Caco-2 (cell line): ENCODE results near the gene LDLRAD1. TPM values are rescaled to one million over a fixed set of nuclear protein-coding genes. Genes with fewer than 3 reads are reported as not detected.

Experiments used
- BruUV-seq: library from RNA; stranded (reverse); fragments of 400-500 nt; replicated peaks from 2 replicates; lab custom pipeline; 2021; lab: Mats Ljungman, UMichigan
- CTCF ChIA-PET: fragments of 300-600 bp; sonication (Branson Sonifier 250); formaldehyde crosslinking; loops from one replicate; lab custom pipeline; 2022; ENCODE audit warnings: antibody characterized with exemption; lab: Charles Lee
- POLR2A ChIA-PET: fragments of 300-600 bp; sonication (Branson Sonifier 250); formaldehyde crosslinking; loops from one replicate; lab custom pipeline; 2022; ENCODE audit warnings: antibody characterized with exemption; lab: Charles Lee
- DNase-seq, 2 experiments: peaks; one replicate each; pipeline versions ENCODE4 v3.0.0 to v3.0.0-alpha.2; 2020 to 2022
- H3K27me3 ChIP-seq: replicated peaks from 2 replicates; pipeline ENCODE4 v1.6.0; 2011; ENCODE audit warnings: low read length; ENCODE audit not compliant: control insufficient read depth, insufficient read depth
- H3K36me3 ChIP-seq: 2 replicates; pipeline ENCODE4 v1.5.1; 2011; ENCODE audit warnings: low read length; ENCODE audit not compliant: control insufficient read depth, insufficient read depth
- H3K4me1 ChIP-seq: fragments of 250-450 bp; sonication (Bioruptor Pico); 2 replicates; pipeline ENCODE4 v1.5.1; 2020; ENCODE audit warnings: mild to moderate bottlenecking
- H3K4me3 ChIP-seq: 2 replicates; pipeline ENCODE4 v1.5.1; 2011; ENCODE audit warnings: low read depth, mild to moderate bottlenecking, control low read depth, low read length
- H3K9me3 ChIP-seq: fragments of 250-450 bp; sonication (Bioruptor Pico); 2 replicates; pipeline ENCODE4 v1.5.1; 2020; ENCODE audit warnings: mild to moderate bottlenecking, moderate library complexity
- H3K27ac Mint-ChIP-seq: one replicate; pipeline ENCODE4 v1.8.0; 2022; ENCODE audit warnings: mixed read lengths; ENCODE audit not compliant: unreplicated experiment
- H3K27me3 Mint-ChIP-seq: one replicate; pipeline ENCODE4 v1.8.0; 2022; ENCODE audit warnings: mixed read lengths; ENCODE audit not compliant: insufficient read depth, unreplicated experiment
- H3K36me3 Mint-ChIP-seq: one replicate; pipeline ENCODE4 v1.8.0; 2022; ENCODE audit warnings: mild to moderate bottlenecking, mixed read lengths; ENCODE audit not compliant: insufficient read depth, unreplicated experiment
- H3K4me1 Mint-ChIP-seq: one replicate; pipeline ENCODE4 v1.8.0; 2022; ENCODE audit warnings: low read depth, mixed read lengths; ENCODE audit not compliant: unreplicated experiment
- H3K4me3 Mint-ChIP-seq: one replicate; pipeline ENCODE4 v1.8.0; 2022; ENCODE audit warnings: mild to moderate bottlenecking, moderate library complexity, mixed read lengths; ENCODE audit not compliant: unreplicated experiment
- H3K9me3 Mint-ChIP-seq: one replicate; pipeline ENCODE4 v1.8.0; 2022; ENCODE audit warnings: mixed read lengths; ENCODE audit not compliant: unreplicated experiment
- intact Hi-C: fragments of 100-400 bp; cut with micrococcal nuclease; formaldehyde crosslinking; loops from one replicate; pipeline ENCODE4 v1.10.0; 2022; ENCODE audit not compliant: unreplicated experiment
- total RNA-seq: library from RNA; stranded (reverse); gene quantifications from 2 replicates; pipeline ENCODE4 v1.2.3, GENCODE V29; 2022
- TF ChIP-seq, protein P1 (sequence below), 2 experiments: fragments of 200-600 bp in 1 of 2; IDR thresholded peaks; 1 replicate in 1 of 2; 2 replicates in 1 of 2; pipeline versions ENCODE4 v1.5.1 to v1.8.0; 2011 to 2022; ENCODE audit warnings: antibody characterized with exemption in 1 of 2, control low read depth in 1 of 2, inconsistent platforms in 1 of 2, low read depth in 1 of 2, low read length in 1 of 2, mild to moderate bottlenecking in 1 of 2, moderate library complexity in 1 of 2; ENCODE audit not compliant: insufficient read depth in 1 of 2, severe bottlenecking in 1 of 2, unreplicated experiment in 1 of 2

Gene LDLRAD1
- total RNA-seq, 1 experiment from 2014 or later: not detected

DNA sequence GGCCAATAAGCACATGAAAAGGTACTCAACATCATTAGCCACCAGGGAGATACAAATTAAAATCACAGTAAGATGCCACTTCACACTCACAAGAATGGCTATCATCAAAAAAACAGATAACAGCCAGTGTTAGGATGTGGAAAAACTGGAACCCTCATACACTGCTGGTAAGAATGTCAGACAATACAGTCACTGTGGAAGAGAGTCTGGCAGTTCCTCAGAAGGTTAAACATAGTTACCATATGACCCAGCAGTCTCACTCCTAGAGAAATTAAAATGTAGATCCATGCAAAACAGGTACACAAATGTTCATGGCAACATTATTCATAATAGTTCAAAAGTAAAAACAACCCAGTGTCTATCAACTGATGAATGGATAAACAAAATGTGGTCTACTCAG is 33.3 kb downstream of the LDLRAD1 start:
- H3K36me3 Mint-ChIP-seq: no peaks in the 10 kb centered on the region
- no peak overlapping the region for H3K4me3 Mint-ChIP-seq
- ChIA-PET CTCF (interaction anchor here (0.6 kb wide), 1 partner anchor 43 kb away, joined by 3 read pairs; no protein-coding TSS in a partner anchor), POLR2A (no interaction called here)
- H3K4me1 ChIP-seq: peaks cover 4% of the 10 kb centered on the region; the same call in 1 of the 2 replicates
- no TSS peak for BruUV-seq
- no peak for DNase-seq
- no peaks in the 10 kb centered on the region for H3K9me3 ChIP-seq
- no peaks in the 10 kb centered on the region for H3K27me3 ChIP-seq
- H3K9me3 Mint-ChIP-seq: no peaks in the 10 kb centered on the region
- H3K4me1 Mint-ChIP-seq: peaks cover 7% of the 10 kb centered on the region
- intact Hi-C loops: no loop called here
- H3K27ac Mint-ChIP-seq: no peak overlapping the region
- TF ChIP-seq, protein P1, sequence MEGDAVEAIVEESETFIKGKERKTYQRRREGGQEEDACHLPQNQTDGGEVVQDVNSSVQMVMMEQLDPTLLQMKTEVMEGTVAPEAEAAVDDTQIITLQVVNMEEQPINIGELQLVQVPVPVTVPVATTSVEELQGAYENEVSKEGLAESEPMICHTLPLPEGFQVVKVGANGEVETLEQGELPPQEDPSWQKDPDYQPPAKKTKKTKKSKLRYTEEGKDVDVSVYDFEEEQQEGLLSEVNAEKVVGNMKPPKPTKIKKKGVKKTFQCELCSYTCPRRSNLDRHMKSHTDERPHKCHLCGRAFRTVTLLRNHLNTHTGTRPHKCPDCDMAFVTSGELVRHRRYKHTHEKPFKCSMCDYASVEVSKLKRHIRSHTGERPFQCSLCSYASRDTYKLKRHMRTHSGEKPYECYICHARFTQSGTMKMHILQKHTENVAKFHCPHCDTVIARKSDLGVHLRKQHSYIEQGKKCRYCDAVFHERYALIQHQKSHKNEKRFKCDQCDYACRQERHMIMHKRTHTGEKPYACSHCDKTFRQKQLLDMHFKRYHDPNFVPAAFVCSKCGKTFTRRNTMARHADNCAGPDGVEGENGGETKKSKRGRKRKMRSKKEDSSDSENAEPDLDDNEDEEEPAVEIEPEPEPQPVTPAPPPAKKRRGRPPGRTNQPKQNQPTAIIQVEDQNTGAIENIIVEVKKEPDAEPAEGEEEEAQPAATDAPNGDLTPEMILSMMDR (IDR thresholded peaks at IDR 0.05; ENCODE audit: insufficient read depth in 1 of 2, low read depth in 1 of 2, low read length in 1 of 2, severe bottlenecking in 1 of 2, unreplicated experiment in 1 of 2): no peak
- H3K36me3 ChIP-seq: no peaks in the 10 kb centered on the region
- H3K4me3 ChIP-seq: no peak overlapping the region
- no peaks in the 10 kb centered on the region for H3K27me3 Mint-ChIP-seq

DNA sequence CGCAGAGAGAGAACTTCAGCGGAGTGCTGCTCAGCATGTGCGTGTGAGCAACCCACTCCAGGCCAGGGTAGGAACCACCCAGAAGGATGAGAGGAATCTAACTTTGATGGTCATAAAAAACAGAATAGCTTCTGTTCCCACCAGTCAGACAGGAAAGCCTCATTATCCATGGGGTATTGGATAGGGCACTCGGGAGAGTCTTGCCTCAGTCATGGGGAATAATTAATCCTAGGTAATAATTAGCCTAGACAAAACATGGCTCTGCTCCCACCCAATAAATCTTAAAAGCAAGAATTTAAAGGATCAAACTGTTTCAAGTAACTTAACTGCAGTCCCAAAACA is 35.3 kb downstream of the LDLRAD1 start:
- TF ChIP-seq, protein P1 (IDR thresholded peaks at IDR 0.05; ENCODE audit: insufficient read depth in 1 of 2, low read depth in 1 of 2, low read length in 1 of 2, severe bottlenecking in 1 of 2, unreplicated experiment in 1 of 2): no peak
- Histone ChIP-seq H3K4me1 (peaks cover 4% of the 10 kb centered on the region; the same call in 1 of the 2 replicates), H3K4me3 (peak overlapping the region; percentile 4), H3K9me3 (no peaks in the 10 kb centered on the region), H3K36me3 (no peaks in the 10 kb centered on the region), H3K27me3 (no peaks in the 10 kb centered on the region)
- H3K9me3 Mint-ChIP-seq: no peaks in the 10 kb centered on the region
- H3K27ac Mint-ChIP-seq: peak overlapping the region; percentile 81
- CTCF ChIA-PET: no interaction called here
- no peaks in the 10 kb centered on the region for H3K27me3 Mint-ChIP-seq
- H3K4me1 Mint-ChIP-seq: peaks cover 7% of the 10 kb centered on the region
- no peaks in the 10 kb centered on the region for H3K36me3 Mint-ChIP-seq
- intact Hi-C loops: no loop called here
- POLR2A ChIA-PET: no interaction called here
- peak overlapping the region; percentile 66 for H3K4me3 Mint-ChIP-seq
- no TSS peak for BruUV-seq
- no peak for DNase-seq

DNA sequence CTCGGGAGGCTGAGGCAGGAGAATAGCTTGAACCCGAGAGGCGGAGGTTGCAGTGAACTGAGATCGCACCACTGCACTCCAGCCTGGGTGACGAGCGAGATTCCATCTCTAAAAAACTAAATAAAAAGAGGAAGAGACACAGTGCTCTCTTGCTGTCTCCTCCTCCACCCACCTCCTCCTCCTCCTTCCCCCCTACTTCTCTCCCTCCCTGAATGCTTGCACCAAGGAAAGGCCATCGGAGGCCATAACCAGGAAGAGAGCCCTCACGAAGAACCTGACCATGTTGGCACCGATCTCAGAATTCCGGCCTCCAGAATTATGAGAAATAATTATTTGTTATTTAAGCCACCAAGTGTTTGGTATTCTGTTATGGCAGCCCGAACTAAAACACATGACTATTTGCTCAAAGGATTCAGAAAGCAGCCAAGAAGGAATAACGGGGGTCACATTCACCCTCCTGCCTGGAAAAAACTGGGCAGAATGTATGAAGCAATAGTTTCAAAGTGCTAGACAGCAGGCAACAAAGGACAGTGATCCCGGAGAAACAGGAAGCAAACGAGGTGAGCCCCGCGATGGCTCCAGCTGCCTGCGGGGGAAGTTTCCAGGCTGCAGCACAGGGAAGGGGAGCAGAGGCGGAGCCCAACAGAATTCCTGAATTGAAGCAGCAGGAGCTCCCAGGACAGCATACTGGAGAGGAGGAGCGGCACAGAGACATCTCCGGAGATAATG is 35.8 kb downstream of the LDLRAD1 start:
- CTCF ChIA-PET: no interaction called here
- no peaks in the 10 kb centered on the region for H3K36me3 ChIP-seq
- peak; percentile 45 to 46 for DNase-seq

More for the DNA sequence above, 35.8 kb downstream of the LDLRAD1 start:
- H3K4me3 ChIP-seq: peak overlapping the region; percentile 4
- H3K4me1 ChIP-seq: peaks cover 4% of the 10 kb centered on the region; the same call in 1 of the 2 replicates
- no peaks in the 10 kb centered on the region for H3K9me3 ChIP-seq
- Mint-ChIP-seq H3K9me3 (no peaks in the 10 kb centered on the region), H3K36me3 (no peaks in the 10 kb centered on the region), H3K4me3 (peak overlapping the region; percentile 66), H3K27ac (peak overlapping the region; percentile 81), H3K27me3 (no peaks in the 10 kb centered on the region), H3K4me1 (peaks cover 7% of the 10 kb centered on the region)
- POLR2A ChIA-PET: no interaction called here
- TF ChIP-seq, protein P1 (IDR thresholded peaks at IDR 0.05; ENCODE audit: insufficient read depth in 1 of 2, low read depth in 1 of 2, low read length in 1 of 2, severe bottlenecking in 1 of 2, unreplicated experiment in 1 of 2): no peak
- no TSS peak for BruUV-seq
- intact Hi-C loops: no loop called here
- no peaks in the 10 kb centered on the region for H3K27me3 ChIP-seq
